ENCODE measurements around the gene ZNF287.

The ZNF287 gene

GRCh38 chr17:16515933-16516332, 53.1 kb downstream of the ZNF287 start:
- DNase-seq = no peak

- no peak for DNase-seq
These were observed 55.1 kb downstream of the ZNF287 start for GRCh38 chr17:16513873-16514272.

GRCh38 chr17:16512011-16512410, 57.0 kb downstream of the ZNF287 start:
- DNase-seq = no peak

- no peak for DNase-seq
These were observed 57.4 kb downstream of the ZNF287 start for GRCh38 chr17:16511593-16511992.

- no peak for DNase-seq
These were observed 61.0 kb downstream of the ZNF287 start for GRCh38 chr17:16507918-16508533.

- no peak for DNase-seq
These were observed 62.8 kb downstream of the ZNF287 start for GRCh38 chr17:16506188-16506587.

- no peak for DNase-seq
These were observed 64.0 kb downstream of the ZNF287 start for GRCh38 chr17:16504984-16505383.

Measured in EL (cell line).